Esophagus muscularis mucosa (tissue), 4 donors: ENCODE data around the gene STXBP6.

ENCODE experiments used
- EP300 ChIP-seq: sonication (generic); formaldehyde crosslinking; IDR thresholded peaks from one replicate; pipeline ENCODE4 v1.6.1; 2017; ENCODE audit warnings: antibody characterized with exemption
- POLR2AphosphoS5 ChIP-seq, 2 donors: sonication (generic); formaldehyde crosslinking; IDR thresholded peaks; one replicate each; pipeline ENCODE4 v1.6.1; 2017; ENCODE audit warnings: antibody characterized with exemption in 2 of 2
- TF ChIP-seq, protein P1 (sequence below), 3 experiments: fragments of 200-600 bp in 2 of 3; fragments of 450-650 bp in 1 of 3; sonication (generic) in 2 of 3; IDR thresholded peaks; one replicate each; pipeline ENCODE4 v1.5.1; 2017 to 2019; ENCODE audit warnings: antibody characterized with exemption in 3 of 3, mild to moderate bottlenecking in 2 of 3, moderate library complexity in 1 of 3

GRCh38 chr14:24808412-24808811 is 241.5 kb downstream of the STXBP6 start:
- TF ChIP-seq, protein P1, sequence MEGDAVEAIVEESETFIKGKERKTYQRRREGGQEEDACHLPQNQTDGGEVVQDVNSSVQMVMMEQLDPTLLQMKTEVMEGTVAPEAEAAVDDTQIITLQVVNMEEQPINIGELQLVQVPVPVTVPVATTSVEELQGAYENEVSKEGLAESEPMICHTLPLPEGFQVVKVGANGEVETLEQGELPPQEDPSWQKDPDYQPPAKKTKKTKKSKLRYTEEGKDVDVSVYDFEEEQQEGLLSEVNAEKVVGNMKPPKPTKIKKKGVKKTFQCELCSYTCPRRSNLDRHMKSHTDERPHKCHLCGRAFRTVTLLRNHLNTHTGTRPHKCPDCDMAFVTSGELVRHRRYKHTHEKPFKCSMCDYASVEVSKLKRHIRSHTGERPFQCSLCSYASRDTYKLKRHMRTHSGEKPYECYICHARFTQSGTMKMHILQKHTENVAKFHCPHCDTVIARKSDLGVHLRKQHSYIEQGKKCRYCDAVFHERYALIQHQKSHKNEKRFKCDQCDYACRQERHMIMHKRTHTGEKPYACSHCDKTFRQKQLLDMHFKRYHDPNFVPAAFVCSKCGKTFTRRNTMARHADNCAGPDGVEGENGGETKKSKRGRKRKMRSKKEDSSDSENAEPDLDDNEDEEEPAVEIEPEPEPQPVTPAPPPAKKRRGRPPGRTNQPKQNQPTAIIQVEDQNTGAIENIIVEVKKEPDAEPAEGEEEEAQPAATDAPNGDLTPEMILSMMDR (IDR thresholded peaks at IDR 0.05) = no peak
- TF ChIP-seq EP300 = no peak
- TF ChIP-seq POLR2AphosphoS5 (IDR thresholded peaks at IDR 0.05) = no peak
